Measurements from ENCODE around the gene HSD11B2.

Gene HSD11B2

DNA sequence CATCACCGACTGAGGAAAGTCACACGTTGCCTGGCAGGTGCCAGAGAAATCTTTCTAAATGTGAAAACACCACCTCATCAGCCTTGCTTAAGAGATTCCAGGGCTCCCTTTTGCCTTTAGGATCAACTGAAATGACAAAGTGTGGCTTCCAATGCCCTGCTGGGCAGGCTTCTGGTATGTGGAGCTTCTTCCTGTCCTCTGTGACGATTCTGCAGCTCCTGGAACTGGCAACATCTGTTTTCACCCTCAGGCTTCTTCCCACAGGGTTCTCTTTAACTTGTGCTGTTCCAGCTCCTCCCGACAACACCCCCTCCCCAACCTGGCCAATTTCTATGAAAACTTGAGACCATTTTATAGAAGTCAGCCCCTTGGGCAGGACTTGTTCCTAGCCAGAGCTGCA is 9.9 kb upstream of the HSD11B2 start:
- DNase-seq (ENCODE audit: low read depth) = no peak
- no peak overlapping the region for H3K4me3 ChIP-seq (ENCODE audit: low read depth, low read length)
- TF ChIP-seq, protein P1, sequence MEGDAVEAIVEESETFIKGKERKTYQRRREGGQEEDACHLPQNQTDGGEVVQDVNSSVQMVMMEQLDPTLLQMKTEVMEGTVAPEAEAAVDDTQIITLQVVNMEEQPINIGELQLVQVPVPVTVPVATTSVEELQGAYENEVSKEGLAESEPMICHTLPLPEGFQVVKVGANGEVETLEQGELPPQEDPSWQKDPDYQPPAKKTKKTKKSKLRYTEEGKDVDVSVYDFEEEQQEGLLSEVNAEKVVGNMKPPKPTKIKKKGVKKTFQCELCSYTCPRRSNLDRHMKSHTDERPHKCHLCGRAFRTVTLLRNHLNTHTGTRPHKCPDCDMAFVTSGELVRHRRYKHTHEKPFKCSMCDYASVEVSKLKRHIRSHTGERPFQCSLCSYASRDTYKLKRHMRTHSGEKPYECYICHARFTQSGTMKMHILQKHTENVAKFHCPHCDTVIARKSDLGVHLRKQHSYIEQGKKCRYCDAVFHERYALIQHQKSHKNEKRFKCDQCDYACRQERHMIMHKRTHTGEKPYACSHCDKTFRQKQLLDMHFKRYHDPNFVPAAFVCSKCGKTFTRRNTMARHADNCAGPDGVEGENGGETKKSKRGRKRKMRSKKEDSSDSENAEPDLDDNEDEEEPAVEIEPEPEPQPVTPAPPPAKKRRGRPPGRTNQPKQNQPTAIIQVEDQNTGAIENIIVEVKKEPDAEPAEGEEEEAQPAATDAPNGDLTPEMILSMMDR (IDR thresholded peaks at IDR 0.05; ENCODE audit: low read depth, low read length, missing control alignments) = no peak
- in situ Hi-C loops (cut with HindIII; ENCODE audit: low sequenced_read_pairs) = no loop called here

DNA sequence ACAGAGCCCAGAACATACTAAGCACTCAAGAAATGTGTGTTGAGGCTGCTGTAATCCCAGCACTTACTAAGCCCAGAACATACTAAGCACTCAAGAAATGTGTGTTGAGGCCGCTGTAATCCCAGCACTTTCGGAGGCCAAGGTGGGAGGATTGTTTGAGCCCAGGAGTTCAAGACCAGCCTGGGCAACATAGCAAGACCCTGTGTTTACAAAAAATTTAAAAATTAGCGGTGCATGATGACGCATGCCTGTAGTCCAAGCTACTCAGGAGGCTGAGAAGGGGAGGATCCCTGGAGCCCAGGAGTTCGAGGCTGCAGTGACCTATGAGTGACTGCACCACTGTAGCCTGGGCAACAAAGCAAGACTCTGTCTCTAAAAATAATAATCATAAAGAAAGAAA is 7.9 kb upstream of the HSD11B2 start:
- TF ChIP-seq, protein P1 (IDR thresholded peaks at IDR 0.05; ENCODE audit: low read depth, low read length, missing control alignments) = no peak
- in situ Hi-C loops (cut with HindIII; ENCODE audit: low sequenced_read_pairs) = no loop called here
- no peak overlapping the region for H3K4me3 ChIP-seq (ENCODE audit: low read depth, low read length)
- DNase-seq (ENCODE audit: low read depth) = no peak

DNA sequence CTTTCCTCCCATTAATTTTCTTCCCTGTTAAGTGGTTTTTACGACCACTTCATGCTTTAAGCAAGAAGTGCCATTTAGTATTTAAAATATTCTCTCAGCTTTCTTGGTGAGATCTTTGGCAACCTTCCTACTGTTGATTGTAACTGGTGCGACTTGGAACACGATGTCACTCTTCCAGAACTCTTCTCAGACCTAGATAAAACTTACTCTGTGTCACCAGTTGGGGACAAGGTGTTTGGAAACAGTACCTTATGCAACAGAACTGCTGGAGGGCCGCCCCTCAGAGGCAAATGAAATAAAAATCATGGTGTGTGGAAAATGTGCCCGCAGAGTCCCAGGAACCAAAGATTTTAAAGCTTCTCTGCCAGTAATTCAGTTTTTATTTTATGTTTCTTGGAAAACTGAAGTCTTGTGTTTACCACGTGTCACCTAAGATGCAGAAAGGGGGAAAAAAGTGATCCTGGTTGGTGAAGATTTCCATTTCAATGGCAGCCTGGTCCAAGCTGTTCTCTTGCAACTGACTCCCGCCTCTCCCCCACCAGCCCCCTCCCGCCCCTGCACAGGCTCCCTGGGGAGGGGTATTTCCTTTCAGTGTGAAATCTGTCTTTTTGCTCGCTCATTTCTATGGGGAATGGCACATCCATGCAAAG is 7.2 kb upstream of the HSD11B2 start:
- TF ChIP-seq, protein P1 (IDR thresholded peaks at IDR 0.05; ENCODE audit: low read depth, low read length, missing control alignments) = no peak
- in situ Hi-C loops (cut with HindIII; ENCODE audit: low sequenced_read_pairs) = no loop called here
- H3K4me3 ChIP-seq (ENCODE audit: low read depth, low read length) = no peak overlapping the region
- DNase-seq (ENCODE audit: low read depth) = no peak

DNA sequence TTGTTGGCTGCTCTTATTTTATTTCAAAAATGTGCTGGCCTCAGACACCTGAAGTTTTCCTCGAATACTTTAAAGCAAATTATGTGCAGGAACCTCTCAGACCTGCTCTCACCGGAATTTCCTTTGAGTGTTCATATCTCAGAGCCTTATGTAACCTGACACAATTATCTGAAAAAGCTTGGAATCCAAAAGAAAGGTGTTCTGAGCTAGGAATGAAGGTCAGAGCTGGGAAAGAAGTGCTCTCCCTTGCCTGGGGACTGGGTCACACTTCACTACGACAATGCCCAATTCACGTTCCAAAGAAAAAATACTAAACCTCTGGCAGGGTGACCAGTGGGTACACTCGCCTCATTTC is 6.7 kb upstream of the HSD11B2 start:
- DNase-seq (ENCODE audit: low read depth) = no peak
- in situ Hi-C loops (cut with HindIII; ENCODE audit: low sequenced_read_pairs) = no loop called here
- TF ChIP-seq, protein P1 (IDR thresholded peaks at IDR 0.05; ENCODE audit: low read depth, low read length, missing control alignments) = no peak
- no peak overlapping the region for H3K4me3 ChIP-seq (ENCODE audit: low read depth, low read length)

DNA sequence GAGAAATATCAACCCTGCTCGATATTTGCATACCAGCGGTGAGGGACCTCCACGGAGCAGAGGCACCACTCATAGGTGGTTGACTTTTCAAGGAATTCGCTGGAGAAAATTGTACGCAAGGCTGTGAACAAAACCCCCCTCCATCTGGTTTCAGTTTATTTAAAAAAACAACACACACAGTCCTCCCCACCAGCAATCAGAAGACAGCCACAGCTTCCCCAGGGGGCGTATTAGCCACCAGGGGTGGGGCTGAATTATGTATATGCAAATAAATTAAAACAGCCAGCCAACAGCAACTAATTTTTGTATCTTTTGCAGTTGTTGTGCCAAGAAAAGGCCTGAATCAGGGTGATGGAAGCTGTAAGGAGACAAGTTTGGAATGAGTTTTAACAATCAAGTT is 5.9 kb upstream of the HSD11B2 start:
- in situ Hi-C loops (cut with HindIII; ENCODE audit: low sequenced_read_pairs) = no loop called here
- TF ChIP-seq, protein P1 (IDR thresholded peaks at IDR 0.05; ENCODE audit: low read depth, low read length, missing control alignments) = no peak

DNA sequence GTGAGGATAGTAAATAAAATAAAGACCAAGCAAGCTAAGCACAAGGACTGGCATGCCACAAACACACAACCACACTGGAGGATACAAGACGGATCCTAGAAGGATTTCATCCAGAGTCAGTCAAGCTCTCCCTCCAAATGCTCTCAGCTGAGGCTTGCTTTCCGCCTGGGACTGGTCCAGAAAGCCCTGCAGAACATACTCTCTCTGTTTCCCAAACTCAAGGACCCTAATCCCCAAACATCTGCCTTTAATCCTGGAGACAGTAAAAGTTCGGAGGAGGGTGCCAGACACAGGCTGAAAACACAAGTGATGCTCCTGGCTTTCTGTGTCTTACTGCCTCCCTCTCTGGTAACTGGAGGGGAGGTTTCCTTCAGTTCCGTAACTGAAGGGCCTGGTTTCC is 5.3 kb upstream of the HSD11B2 start:
- no peak overlapping the region for H3K4me3 ChIP-seq (ENCODE audit: low read depth, low read length)
- TF ChIP-seq, protein P1 (IDR thresholded peaks at IDR 0.05; ENCODE audit: low read depth, low read length, missing control alignments) = no peak
- in situ Hi-C loops (cut with HindIII; ENCODE audit: low sequenced_read_pairs) = no loop called here
- no peak for DNase-seq (ENCODE audit: low read depth)

More for the DNA sequence above, 5.9 kb upstream of the HSD11B2 start:
- no peak overlapping the region for H3K4me3 ChIP-seq (ENCODE audit: low read depth, low read length)
- no peak for DNase-seq (ENCODE audit: low read depth)

Data from astrocyte of the cerebellum (primary cell).